ENCODE results near the gene PLK5.

DNA sequence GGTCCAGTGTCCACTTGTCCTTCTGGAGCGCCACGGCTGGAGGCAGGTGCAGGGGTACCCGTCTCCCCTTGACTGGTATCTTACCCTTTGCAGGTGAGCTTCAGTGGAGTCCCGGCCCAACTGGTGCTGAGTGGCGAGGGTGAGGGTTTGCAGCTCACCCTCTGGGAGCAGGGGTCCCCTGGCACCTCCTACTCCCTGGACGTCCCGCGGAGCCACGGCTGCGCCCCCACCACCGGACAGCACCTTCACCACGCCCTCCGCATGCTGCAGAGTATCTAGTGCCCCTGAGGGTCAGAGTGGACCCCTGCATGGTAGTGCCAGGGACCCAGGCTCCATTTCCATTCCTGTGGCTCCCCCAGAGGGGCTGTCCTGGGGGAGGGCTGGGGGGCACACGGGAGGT lies 11.1 kb downstream of the PLK5 start:
- TF ChIP-seq, protein P1, sequence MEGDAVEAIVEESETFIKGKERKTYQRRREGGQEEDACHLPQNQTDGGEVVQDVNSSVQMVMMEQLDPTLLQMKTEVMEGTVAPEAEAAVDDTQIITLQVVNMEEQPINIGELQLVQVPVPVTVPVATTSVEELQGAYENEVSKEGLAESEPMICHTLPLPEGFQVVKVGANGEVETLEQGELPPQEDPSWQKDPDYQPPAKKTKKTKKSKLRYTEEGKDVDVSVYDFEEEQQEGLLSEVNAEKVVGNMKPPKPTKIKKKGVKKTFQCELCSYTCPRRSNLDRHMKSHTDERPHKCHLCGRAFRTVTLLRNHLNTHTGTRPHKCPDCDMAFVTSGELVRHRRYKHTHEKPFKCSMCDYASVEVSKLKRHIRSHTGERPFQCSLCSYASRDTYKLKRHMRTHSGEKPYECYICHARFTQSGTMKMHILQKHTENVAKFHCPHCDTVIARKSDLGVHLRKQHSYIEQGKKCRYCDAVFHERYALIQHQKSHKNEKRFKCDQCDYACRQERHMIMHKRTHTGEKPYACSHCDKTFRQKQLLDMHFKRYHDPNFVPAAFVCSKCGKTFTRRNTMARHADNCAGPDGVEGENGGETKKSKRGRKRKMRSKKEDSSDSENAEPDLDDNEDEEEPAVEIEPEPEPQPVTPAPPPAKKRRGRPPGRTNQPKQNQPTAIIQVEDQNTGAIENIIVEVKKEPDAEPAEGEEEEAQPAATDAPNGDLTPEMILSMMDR (IDR thresholded peaks at IDR 0.05) = no peak
- TF ChIP-seq POLR2A (IDR thresholded peaks at IDR 0.05) = no peak
